MM.1S (cell line): ENCODE measurements around the gene ARHGEF40.

Experiments used
- DNase-seq: peaks from one replicate; pipeline ENCODE4 v3.0.0-alpha.2; 2015
- H2AFZ ChIP-seq: fragments of 300-600 bp; sonication (generic); 2 replicates; pipeline ENCODE4 v1.6.0; 2016; ENCODE audit warnings: antibody characterized with exemption, low read length
- H3F3A ChIP-seq: fragments of 300-600 bp; sonication (generic); 2 replicates; pipeline ENCODE4 v1.6.1; 2016; ENCODE audit warnings: mild to moderate bottlenecking, antibody characterized with exemption, low read length, moderate library complexity, mixed read lengths; ENCODE audit not compliant: insufficient read depth
- H3K27ac ChIP-seq: fragments of 300-600 bp; sonication (generic); 2 replicates; pipeline ENCODE4 v1.5.1; 2016; ENCODE audit warnings: mild to moderate bottlenecking, low read length
- H3K27me3 ChIP-seq: fragments of 300-600 bp; sonication (generic); replicated peaks from 2 replicates; pipeline ENCODE4 v1.6.0; 2016; ENCODE audit warnings: low read length; ENCODE audit not compliant: insufficient read depth
- H3K36me3 ChIP-seq: fragments of 300-600 bp; sonication (generic); replicated peaks from 2 replicates; pipeline ENCODE4 v1.6.1; 2016; ENCODE audit warnings: mild to moderate bottlenecking, low read length, mixed read lengths; ENCODE audit not compliant: insufficient read depth
- H3K4me1 ChIP-seq: fragments of 300-600 bp; sonication (generic); 2 replicates; pipeline ENCODE4 v1.6.1; 2016; ENCODE audit warnings: low read length, mixed read lengths
- H3K4me2 ChIP-seq: fragments of 300-600 bp; sonication (generic); 2 replicates; pipeline ENCODE4 v1.6.0; 2016; ENCODE audit warnings: low read depth, low read length
- H3K4me3 ChIP-seq: fragments of 300-600 bp; sonication (generic); 2 replicates; pipeline ENCODE4 v1.5.1; 2016; ENCODE audit warnings: low read length, mixed read lengths
- H3K79me2 ChIP-seq: fragments of 300-600 bp; sonication (generic); 2 replicates; pipeline ENCODE4 v1.6.1; 2016; ENCODE audit warnings: mixed run types, low read length, mixed read lengths
- H3K9ac ChIP-seq: fragments of 300-600 bp; sonication (generic); 2 replicates; pipeline ENCODE4 v1.6.1; 2016; ENCODE audit warnings: low read length, mixed read lengths
- H3K9me2 ChIP-seq: fragments of 300-600 bp; sonication (generic); replicated peaks from 2 replicates; pipeline ENCODE4 v1.6.1; 2016; ENCODE audit warnings: mild to moderate bottlenecking, low read length, mixed read lengths; ENCODE audit not compliant: insufficient read depth
- H3K9me3 ChIP-seq: fragments of 300-600 bp; sonication (generic); replicated peaks from 2 replicates; pipeline ENCODE4 v1.6.1; 2016; ENCODE audit warnings: mild to moderate bottlenecking, low read length, mixed read lengths; ENCODE audit not compliant: insufficient read depth
- H4K20me1 ChIP-seq: fragments of 300-600 bp; sonication (generic); 2 replicates; pipeline ENCODE4 v1.6.1; 2016; ENCODE audit warnings: mild to moderate bottlenecking, low read length, moderate library complexity, mixed read lengths; ENCODE audit not compliant: insufficient read depth
- EZH2 ChIP-seq: fragments of 300-600 bp; sonication (generic); optimal IDR thresholded peaks from 2 replicates; pipeline ENCODE3; 2017; ENCODE audit warnings: low read depth, mild to moderate bottlenecking, antibody characterized with exemption, low read length, mixed read lengths
- EZH2phosphoT487 ChIP-seq: fragments of 300-600 bp; sonication (generic); IDR thresholded peaks from 2 replicates; pipeline ENCODE4 v1.6.1; 2018; ENCODE audit warnings: antibody characterized with exemption, low read length
- TF ChIP-seq, protein P1 (sequence below): fragments of 300-600 bp; sonication (generic); IDR thresholded peaks from 2 replicates; pipeline ENCODE4 v1.5.1; 2016; ENCODE audit warnings: antibody characterized with exemption, low read length, mixed read lengths

Gene ARHGEF40

GRCh38 chr14:21090940-21091663, 21.0 kb downstream of the ARHGEF40 start:
- no peaks in the 10 kb centered on the region for H3K4me1 ChIP-seq
- H3K36me3 ChIP-seq, result no peaks in the 10 kb centered on the region
- H3K4me3 ChIP-seq, result no peak overlapping the region
- H3K27me3 ChIP-seq, result no peaks in the 10 kb centered on the region
- H4K20me1 ChIP-seq, result no peaks in the 10 kb centered on the region
- H3K9me3 ChIP-seq, result no peaks in the 10 kb centered on the region
- no peak overlapping the region for H3K4me2 ChIP-seq
- H3K9ac ChIP-seq, result no peak overlapping the region
- DNase-seq, result no peak
- no peaks in the 10 kb centered on the region for H3F3A ChIP-seq
- no peak overlapping the region for H3K27ac ChIP-seq
- H2AFZ ChIP-seq, result no peak overlapping the region
- H3K9me2 ChIP-seq, result no peaks in the 10 kb centered on the region
- no peaks in the 10 kb centered on the region for H3K79me2 ChIP-seq
- TF ChIP-seq, protein P1, sequence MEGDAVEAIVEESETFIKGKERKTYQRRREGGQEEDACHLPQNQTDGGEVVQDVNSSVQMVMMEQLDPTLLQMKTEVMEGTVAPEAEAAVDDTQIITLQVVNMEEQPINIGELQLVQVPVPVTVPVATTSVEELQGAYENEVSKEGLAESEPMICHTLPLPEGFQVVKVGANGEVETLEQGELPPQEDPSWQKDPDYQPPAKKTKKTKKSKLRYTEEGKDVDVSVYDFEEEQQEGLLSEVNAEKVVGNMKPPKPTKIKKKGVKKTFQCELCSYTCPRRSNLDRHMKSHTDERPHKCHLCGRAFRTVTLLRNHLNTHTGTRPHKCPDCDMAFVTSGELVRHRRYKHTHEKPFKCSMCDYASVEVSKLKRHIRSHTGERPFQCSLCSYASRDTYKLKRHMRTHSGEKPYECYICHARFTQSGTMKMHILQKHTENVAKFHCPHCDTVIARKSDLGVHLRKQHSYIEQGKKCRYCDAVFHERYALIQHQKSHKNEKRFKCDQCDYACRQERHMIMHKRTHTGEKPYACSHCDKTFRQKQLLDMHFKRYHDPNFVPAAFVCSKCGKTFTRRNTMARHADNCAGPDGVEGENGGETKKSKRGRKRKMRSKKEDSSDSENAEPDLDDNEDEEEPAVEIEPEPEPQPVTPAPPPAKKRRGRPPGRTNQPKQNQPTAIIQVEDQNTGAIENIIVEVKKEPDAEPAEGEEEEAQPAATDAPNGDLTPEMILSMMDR, result no peak
- TF ChIP-seq EZH2 (no peak), EZH2phosphoT487 (no peak)

DNA sequence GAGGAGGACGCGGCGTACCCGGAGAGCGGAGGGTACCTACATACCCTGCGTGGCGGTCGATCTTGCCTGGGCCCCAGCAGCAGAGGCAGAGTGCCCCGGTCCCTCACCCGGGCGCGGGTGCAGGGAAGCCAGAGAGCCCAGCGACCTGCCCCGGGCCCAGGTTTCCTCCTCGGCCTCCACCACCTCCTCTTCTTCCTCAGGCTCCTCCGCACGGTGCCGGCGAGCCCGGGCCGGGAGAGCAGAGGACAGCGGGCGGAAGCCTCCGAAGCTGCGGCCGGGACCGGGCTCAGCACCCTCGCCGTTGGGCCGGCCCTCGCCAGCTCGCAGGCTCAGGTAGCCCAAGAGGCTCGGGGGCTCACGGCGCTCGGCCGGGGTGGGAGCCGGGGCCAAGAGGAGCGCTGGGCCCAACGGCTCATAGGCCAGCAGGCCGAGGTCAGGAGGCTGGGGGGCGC, 21.7 kb downstream of the ARHGEF40 start:
- H4K20me1 ChIP-seq, result no peaks in the 10 kb centered on the region
- no peaks in the 10 kb centered on the region for H3K27me3 ChIP-seq
- no peaks in the 10 kb centered on the region for H3F3A ChIP-seq
- H3K4me2 ChIP-seq, result no peak overlapping the region
- H3K9me3 ChIP-seq, result no peaks in the 10 kb centered on the region
- no peak overlapping the region for H3K4me3 ChIP-seq
- H2AFZ ChIP-seq, result no peak overlapping the region
- DNase-seq, result no peak
- no peaks in the 10 kb centered on the region for H3K9me2 ChIP-seq
- H3K79me2 ChIP-seq, result no peaks in the 10 kb centered on the region
- no peak overlapping the region for H3K27ac ChIP-seq
- H3K9ac ChIP-seq, result no peak overlapping the region
- no peaks in the 10 kb centered on the region for H3K36me3 ChIP-seq
- no peaks in the 10 kb centered on the region for H3K4me1 ChIP-seq
- TF ChIP-seq, protein P1, result no peak
- TF ChIP-seq EZH2 (no peak), EZH2phosphoT487 (no peak)

- Histone ChIP-seq H3K9me3 (no peaks in the 10 kb centered on the region), H3K79me2 (no peaks in the 10 kb centered on the region), H3K4me3 (no peak overlapping the region), H3F3A (no peaks in the 10 kb centered on the region), H3K27me3 (no peaks in the 10 kb centered on the region), H3K36me3 (no peaks in the 10 kb centered on the region), H3K4me2 (0 out of 2 replicates have a peak overlapping the region, but pooled peaks have one; percentile 15), H3K9me2 (no peaks in the 10 kb centered on the region), H3K9ac (no peak overlapping the region), H3K27ac (no peak overlapping the region), H3K4me1 (no peaks in the 10 kb centered on the region), H4K20me1 (no peaks in the 10 kb centered on the region), H2AFZ (no peak overlapping the region)
- peak; percentile 70 for DNase-seq
- TF ChIP-seq EZH2, result no peak
- no peak for TF ChIP-seq EZH2phosphoT487
- TF ChIP-seq, protein P1, result peak; percentile 97
These were observed 22.3 kb downstream of the ARHGEF40 start for GRCh38 chr14:21092273-21093011.
